HG03558 (cell line): Measurements from ENCODE around the gene PRKCG.
"Not testable (repeated sequence)": the region's sequence is repeated elsewhere in the genome, so short reads cannot be mapped to it uniquely, and the experiment has no call there.

ENCODE experiments used
- ATAC-seq: cut with Tn5 transposase; IDR thresholded peaks from one replicate; pipeline ENCODE4 v1.9.1; 2021; ENCODE audit warnings: moderate number of reproducible peaks; ENCODE audit not compliant: unreplicated experiment; ENCODE audit errors: extremely low read depth

Gene PRKCG

DNA sequence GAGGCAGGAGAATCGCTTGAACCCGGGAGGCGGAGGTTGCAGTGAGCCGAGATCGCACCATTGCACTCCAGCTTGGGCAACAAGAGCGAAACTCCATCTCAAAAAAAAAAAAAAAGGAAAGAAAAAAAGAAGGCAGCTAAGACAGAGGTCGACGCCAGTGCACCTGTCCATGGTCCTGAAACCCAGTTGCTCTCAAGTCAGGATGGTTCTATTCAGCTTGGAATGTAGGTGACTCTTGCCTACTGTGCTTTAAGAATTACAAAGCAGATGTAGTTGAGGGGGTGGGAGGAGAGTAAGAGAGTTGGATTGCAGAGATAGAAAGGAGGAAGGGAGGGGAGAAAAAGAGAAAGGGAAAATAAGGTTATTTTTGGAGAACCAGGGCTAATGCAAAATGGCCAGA, 45.7 kb downstream of the PRKCG start:
- no peak for ATAC-seq

- no peak for ATAC-seq
Observed at GRCh38 chr19:53936029-53936428, 54.0 kb downstream of the PRKCG start.

DNA sequence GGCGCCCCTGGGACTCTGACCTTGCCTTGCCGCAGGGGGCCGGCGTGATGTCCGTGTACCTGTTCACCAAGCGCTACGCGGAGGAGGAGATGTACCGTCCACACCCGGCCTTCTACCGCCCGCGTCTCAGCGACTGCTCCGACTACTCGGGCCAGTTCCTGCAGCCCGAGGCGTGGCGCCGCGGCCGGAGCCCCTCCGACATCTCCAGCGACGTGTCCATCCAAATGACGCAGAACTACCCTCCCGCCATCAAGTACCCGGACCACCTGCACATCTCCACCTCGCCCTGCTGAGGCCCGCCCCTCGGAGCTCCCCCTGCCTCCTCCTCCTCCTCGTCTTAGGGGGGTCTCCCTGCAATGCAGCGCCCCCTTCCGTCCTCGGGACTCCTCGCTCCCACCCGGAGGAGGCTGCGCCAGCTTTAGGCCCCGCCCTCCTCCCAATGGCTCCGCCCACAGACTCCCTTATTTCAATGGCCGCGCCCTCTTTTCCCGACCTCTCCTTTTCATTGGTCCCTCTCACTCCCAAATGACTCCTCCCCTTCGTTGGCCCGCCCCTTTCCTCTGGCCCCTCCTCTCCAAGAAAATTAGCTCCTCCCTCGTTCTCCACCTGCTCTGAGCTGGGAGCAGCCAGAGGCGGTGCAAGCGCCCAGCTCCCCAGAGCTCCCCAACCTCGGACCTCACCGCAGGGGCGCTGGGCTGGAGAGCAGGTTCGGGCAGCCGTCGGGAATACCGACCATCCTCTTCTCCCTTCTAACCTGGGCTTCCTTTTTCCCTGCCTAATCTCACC, 60.2 kb downstream of the PRKCG start:
- no peak for ATAC-seq

DNA sequence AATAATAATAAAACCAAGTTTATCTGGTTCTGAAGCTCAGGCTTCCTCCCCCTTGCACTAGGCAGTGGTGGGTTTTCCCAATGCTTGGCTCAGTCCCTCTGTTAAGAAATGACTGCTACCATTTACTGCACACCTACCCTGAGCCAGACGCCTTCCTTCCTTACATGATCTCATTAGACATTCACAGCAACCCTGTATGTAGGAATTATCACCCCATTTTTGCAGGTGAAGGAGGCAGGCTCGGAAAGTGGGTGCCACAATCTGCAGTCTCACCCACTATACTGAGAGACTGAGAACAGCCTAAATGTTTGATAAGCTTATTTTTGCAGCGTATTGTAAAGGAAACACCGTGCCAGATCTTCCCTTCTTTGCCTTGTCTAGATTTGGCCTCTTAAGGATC, 62.4 kb downstream of the PRKCG start:
- no peak for ATAC-seq

- ATAC-seq: no peak
Observed at GRCh38 chr19:53944933-53945332, 62.9 kb downstream of the PRKCG start.

- ATAC-seq: no peak
Observed at GRCh38 chr19:53945441-53945840, 63.4 kb downstream of the PRKCG start.

GRCh38 chr19:53945998-53946397, 64.0 kb downstream of the PRKCG start:
- no peak for ATAC-seq

DNA sequence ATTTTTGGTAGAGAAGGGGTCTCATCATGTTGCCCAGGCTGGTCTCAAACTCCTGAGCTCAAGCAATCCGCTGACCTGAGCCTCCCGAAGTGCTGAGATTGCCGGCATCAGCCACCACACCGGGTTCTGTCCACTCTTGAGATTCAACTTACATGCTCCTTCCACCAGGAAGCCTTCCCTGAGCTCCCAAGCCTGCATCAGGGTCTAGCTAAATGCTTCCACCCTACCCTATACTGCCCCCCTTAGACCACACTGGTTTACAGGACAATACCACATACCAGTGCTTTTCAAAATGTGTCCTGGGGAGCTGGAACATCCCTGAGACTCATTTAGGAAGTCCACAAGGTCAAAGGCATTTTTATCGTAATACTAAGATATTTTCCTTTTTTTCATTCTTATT, 65.6 kb downstream of the PRKCG start:
- ATAC-seq: no peak

- ATAC-seq: not testable (repeated sequence)
Observed at GRCh38 chr19:53948611-53949010, 66.6 kb downstream of the PRKCG start.

GRCh38 chr19:53951436-53951835, 69.4 kb downstream of the PRKCG start:
- no peak for ATAC-seq

GRCh38 chr19:53951947-53952346, 70.0 kb downstream of the PRKCG start:
- ATAC-seq: no peak

DNA sequence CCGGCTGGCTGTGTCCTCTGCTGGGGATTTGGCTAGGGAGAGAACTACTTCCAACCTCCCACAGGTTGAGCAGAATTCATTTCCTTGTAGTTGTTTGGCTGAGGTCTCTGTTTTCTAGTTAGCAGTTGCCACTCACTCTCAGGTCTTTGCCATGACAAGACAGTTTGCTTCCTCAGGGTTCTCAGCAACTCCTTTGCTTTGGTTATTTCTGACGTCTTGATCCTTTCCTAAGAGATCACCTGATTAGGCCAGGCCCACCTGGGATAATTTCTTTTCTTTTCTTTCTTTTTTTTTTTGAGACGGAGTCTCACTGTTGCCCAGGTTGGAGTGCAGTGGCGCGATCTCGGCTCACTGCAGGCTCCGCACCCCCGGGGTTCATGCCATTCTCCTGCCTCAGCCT, 71.4 kb downstream of the PRKCG start:
- no peak for ATAC-seq
